ENCODE measurements around the gene FDXACB1. TPM values are rescaled to one million over a fixed set of nuclear protein-coding genes. Genes with fewer than 3 reads are reported as not detected.
A peak's percentile ranks its signal among the peaks of the same experiment; 100 is the strongest.

Gene FDXACB1
- total RNA-seq, 4 donors from 2014 or later: 1.7 to 7.4 (median 3.3) TPM; not detected in 1

DNA sequence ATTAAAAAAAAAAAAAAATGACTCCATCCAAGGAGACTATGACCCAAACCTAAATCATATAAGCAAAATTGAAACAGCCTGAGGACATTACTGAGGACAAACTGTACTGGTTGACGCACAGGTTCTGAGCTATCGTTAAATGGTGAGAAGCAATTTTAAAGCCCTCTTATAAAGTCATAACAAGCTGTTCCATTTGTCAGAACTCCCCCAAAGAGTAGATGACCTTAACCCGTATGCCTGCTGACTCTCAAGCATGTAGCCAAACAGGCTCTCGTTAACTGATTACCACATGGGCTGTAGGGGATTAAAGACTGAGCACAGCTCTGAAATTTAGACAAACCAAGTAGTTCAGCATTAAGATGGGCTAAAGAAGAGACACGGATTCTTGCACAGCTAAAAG is 30.4 kb upstream of the FDXACB1 start:
- no peaks in the 10 kb centered on the region for H3K4me1 ChIP-seq
- DNase-seq: no peak
- intact Hi-C loops (cut with DNase I; ENCODE audit: low total_unique reads): no loop called here
- no peak overlapping the region for H3K4me3 ChIP-seq
- H3K27ac ChIP-seq: peak overlapping the region; percentile 93 to 98
- H3K27me3 ChIP-seq: no peaks in the 10 kb centered on the region
- no peaks in the 10 kb centered on the region for H3K36me3 ChIP-seq
- no peaks in the 10 kb centered on the region for H3K9me3 ChIP-seq
- no peak for TF ChIP-seq POLR2A (IDR thresholded peaks at IDR 0.05)
- TF ChIP-seq, protein P1, sequence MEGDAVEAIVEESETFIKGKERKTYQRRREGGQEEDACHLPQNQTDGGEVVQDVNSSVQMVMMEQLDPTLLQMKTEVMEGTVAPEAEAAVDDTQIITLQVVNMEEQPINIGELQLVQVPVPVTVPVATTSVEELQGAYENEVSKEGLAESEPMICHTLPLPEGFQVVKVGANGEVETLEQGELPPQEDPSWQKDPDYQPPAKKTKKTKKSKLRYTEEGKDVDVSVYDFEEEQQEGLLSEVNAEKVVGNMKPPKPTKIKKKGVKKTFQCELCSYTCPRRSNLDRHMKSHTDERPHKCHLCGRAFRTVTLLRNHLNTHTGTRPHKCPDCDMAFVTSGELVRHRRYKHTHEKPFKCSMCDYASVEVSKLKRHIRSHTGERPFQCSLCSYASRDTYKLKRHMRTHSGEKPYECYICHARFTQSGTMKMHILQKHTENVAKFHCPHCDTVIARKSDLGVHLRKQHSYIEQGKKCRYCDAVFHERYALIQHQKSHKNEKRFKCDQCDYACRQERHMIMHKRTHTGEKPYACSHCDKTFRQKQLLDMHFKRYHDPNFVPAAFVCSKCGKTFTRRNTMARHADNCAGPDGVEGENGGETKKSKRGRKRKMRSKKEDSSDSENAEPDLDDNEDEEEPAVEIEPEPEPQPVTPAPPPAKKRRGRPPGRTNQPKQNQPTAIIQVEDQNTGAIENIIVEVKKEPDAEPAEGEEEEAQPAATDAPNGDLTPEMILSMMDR (IDR thresholded peaks at IDR 0.05): no peak

DNA sequence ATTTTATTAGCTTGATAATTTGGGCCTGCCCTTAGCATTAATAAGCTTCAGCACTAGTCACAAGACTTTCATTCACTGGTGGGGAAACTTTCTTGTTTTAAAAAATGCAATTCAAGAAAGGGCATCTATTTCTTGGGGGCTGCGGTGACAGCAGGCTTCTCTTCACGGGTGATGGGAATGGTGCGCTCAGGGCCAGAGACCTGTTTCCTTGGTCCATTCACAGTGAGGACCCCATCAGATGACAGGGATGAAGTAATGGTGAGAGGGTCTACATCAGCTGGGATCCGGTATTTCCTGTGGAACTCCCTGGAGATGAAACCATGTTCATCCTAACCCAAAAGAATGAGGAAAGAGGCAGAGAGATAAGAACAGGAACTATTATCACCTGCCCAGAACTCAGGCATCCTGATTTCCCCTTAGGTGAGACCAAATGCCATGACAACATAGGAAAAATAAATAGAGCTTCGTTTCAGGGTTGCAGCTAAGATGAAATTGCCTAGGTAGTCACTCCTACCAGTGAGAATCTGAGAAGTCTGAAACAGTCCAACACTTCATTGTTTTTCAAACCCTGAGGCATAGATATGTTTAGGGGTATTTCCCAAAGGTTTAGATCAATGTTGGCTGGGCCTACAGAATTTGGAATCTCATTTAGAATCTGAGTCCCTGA is 29.8 kb upstream of the FDXACB1 start:
- no peaks in the 10 kb centered on the region for H3K27me3 ChIP-seq
- no peaks in the 10 kb centered on the region for H3K36me3 ChIP-seq
- H3K4me1 ChIP-seq: no peaks in the 10 kb centered on the region
- H3K4me3 ChIP-seq: no peak overlapping the region
- H3K27ac ChIP-seq: peak overlapping the region; percentile 93 to 98
- H3K9me3 ChIP-seq: no peaks in the 10 kb centered on the region
- TF ChIP-seq POLR2A (IDR thresholded peaks at IDR 0.05): no peak
- TF ChIP-seq, protein P1 (IDR thresholded peaks at IDR 0.05): no peak
- intact Hi-C loops (cut with DNase I; ENCODE audit: low total_unique reads): no loop called here
- DNase-seq: no peak

- TF ChIP-seq POLR2A (IDR thresholded peaks at IDR 0.05): no peak
- TF ChIP-seq, protein P1 (IDR thresholded peaks at IDR 0.05): no peak
- Histone ChIP-seq H3K36me3 (no peaks in the 10 kb centered on the region), H3K9me3 (no peaks in the 10 kb centered on the region), H3K4me3 (no peak overlapping the region), H3K4me1 (no peaks in the 10 kb centered on the region), H3K27ac (no peak overlapping the region), H3K27me3 (no peaks in the 10 kb centered on the region)
- no peak for DNase-seq
- intact Hi-C loops (cut with DNase I; ENCODE audit: low total_unique reads): no loop called here
Observed at GRCh38 chr11:111906680-111907079, 27.7 kb upstream of the FDXACB1 start.

DNA sequence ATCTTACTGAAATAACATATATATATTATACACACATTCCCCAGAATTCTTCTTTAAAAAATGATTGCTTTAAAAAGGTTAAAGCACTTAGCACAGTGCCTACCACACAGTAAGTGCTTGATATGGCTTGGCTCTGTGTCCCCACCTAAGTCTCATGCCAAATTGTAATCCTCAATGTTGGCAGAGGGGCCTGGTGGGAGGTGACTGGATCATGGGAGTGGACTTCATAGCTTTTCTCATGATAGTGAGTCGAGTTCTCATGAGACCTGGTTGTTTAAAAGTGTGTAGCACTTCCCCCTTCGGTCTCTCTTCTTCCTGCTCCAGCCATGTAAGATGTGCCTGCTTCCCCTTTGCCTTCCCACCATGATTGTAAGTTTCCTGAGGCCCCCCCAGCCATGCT is 26.4 kb upstream of the FDXACB1 start:
- Histone ChIP-seq H3K4me3 (no peak overlapping the region), H3K4me1 (no peaks in the 10 kb centered on the region), H3K9me3 (no peaks in the 10 kb centered on the region), H3K36me3 (no peaks in the 10 kb centered on the region), H3K27me3 (no peaks in the 10 kb centered on the region), H3K27ac (no peak overlapping the region)
- intact Hi-C loops (cut with DNase I; ENCODE audit: low total_unique reads): no loop called here
- TF ChIP-seq, protein P1 (IDR thresholded peaks at IDR 0.05): no peak
- TF ChIP-seq POLR2A (IDR thresholded peaks at IDR 0.05): no peak
- no peak for DNase-seq

- Histone ChIP-seq H3K4me1 (no peaks in the 10 kb centered on the region), H3K4me3 (no peak overlapping the region), H3K36me3 (no peaks in the 10 kb centered on the region), H3K27me3 (no peaks in the 10 kb centered on the region), H3K27ac (no peak overlapping the region), H3K9me3 (no peaks in the 10 kb centered on the region)
- intact Hi-C loops (cut with DNase I; ENCODE audit: low total_unique reads): no loop called here
- TF ChIP-seq, protein P1 (IDR thresholded peaks at IDR 0.05): no peak
- TF ChIP-seq POLR2A (IDR thresholded peaks at IDR 0.05): no peak
- DNase-seq: no peak
Observed at GRCh38 chr11:111886844-111887243, 7.9 kb upstream of the FDXACB1 start.

Data from uterus (tissue), 4 donors.